HepG2 (cell line): ENCODE results near the gene ALDH16A1. TPM values are rescaled to one million over a fixed set of nuclear protein-coding genes. Genes with fewer than 3 reads are reported as not detected.
A peak's percentile ranks its signal among the peaks of the same experiment; 100 is the strongest.

Experiments used
- CAMTA2 ChIP-seq: sonication (generic); formaldehyde crosslinking; IDR thresholded peaks from 2 replicates; pipeline ENCODE4 v1.4.0; 2020; ENCODE audit warnings: mild to moderate bottlenecking, missing genetic modification reagents, borderline replicate concordance
- CBX1 ChIP-seq: IDR thresholded peaks from one replicate; pipeline ENCODE4 v1.6.1; 2016; ENCODE audit warnings: antibody characterized with exemption, low read depth
- CEBPB ChIP-seq: IDR thresholded peaks from 2 replicates; pipeline ENCODE4 v1.6.1; 2011; ENCODE audit warnings: low read depth, low read length, improper control_type of control experiment, borderline replicate concordance
- EZH2 ChIP-seq: conservative IDR thresholded peaks from 2 replicates; pipeline ENCODE4 v1.6.1; 2012; ENCODE audit warnings: mild to moderate bottlenecking, low read depth, low read length, moderate library complexity
- GATAD1 ChIP-seq: IDR thresholded peaks from 2 replicates; pipeline ENCODE4 v1.6.1; 2016; ENCODE audit warnings: missing genetic modification reagents, missing compliant biosample characterization
- GTF2F1 ChIP-seq: fragments of 150-350 bp; IDR thresholded peaks from 2 replicates; pipeline ENCODE4 v1.6.1; 2014; ENCODE audit warnings: low read length
- HNF4A ChIP-seq: sonication (generic); formaldehyde crosslinking; IDR thresholded peaks from 2 replicates; pipeline ENCODE4 v1.4.0; 2020; ENCODE audit warnings: missing genetic modification reagents
- HNF4G ChIP-seq, 2 experiments: sonication (generic) in 1 of 2; formaldehyde crosslinking in 1 of 2; IDR thresholded peaks; 2 replicates each; pipeline versions ENCODE4 v1.4.0 to v1.6.1; 2011 to 2020; ENCODE audit warnings: borderline replicate concordance in 2 of 2, low read depth in 2 of 2, mild to moderate bottlenecking in 2 of 2, low read length in 1 of 2, missing genetic modification reagents in 1 of 2, moderate library complexity in 1 of 2
- JUNB ChIP-seq: sonication (generic); formaldehyde crosslinking; IDR thresholded peaks from 2 replicates; pipeline ENCODE4 v1.8.0; 2022; ENCODE audit warnings: missing genetic modification reagents, mild to moderate bottlenecking, borderline replicate concordance
- KLF15 ChIP-seq: sonication (generic); formaldehyde crosslinking; IDR thresholded peaks from 2 replicates; pipeline ENCODE4 v1.8.1; 2023; ENCODE audit warnings: borderline replicate concordance, mild to moderate bottlenecking, inconsistent platforms, missing genetic modification reagents, mixed read lengths
- MBD4 ChIP-seq: IDR thresholded peaks from 2 replicates; pipeline ENCODE4 v1.6.1; 2012; ENCODE audit warnings: low read length, inconsistent platforms, borderline replicate concordance
- MED8 ChIP-seq: sonication (generic); formaldehyde crosslinking; IDR thresholded peaks from 2 replicates; pipeline ENCODE4 v1.8.1; 2023; ENCODE audit warnings: mild to moderate bottlenecking, missing genetic modification reagents; ENCODE audit not compliant: insufficient replicate concordance
- MYC ChIP-seq: sonication (generic); formaldehyde crosslinking; IDR thresholded peaks from 2 replicates; pipeline ENCODE4 v1.9.0; 2021; ENCODE audit warnings: missing genetic modification reagents, borderline replicate concordance
- MYPOP ChIP-seq: sonication (generic); formaldehyde crosslinking; IDR thresholded peaks from 2 replicates; pipeline ENCODE4 v1.8.1; 2023; ENCODE audit warnings: mild to moderate bottlenecking, moderate library complexity, missing genetic modification reagents
- MZF1 ChIP-seq: sonication (generic); formaldehyde crosslinking; IDR thresholded peaks from 2 replicates; pipeline ENCODE4 v1.8.1; 2023; ENCODE audit warnings: mild to moderate bottlenecking, missing genetic modification reagents, borderline replicate concordance
- SALL1 ChIP-seq: sonication (generic); formaldehyde crosslinking; IDR thresholded peaks from 2 replicates; pipeline ENCODE4 v1.8.0; 2022; ENCODE audit warnings: mild to moderate bottlenecking, missing genetic modification reagents
- SPEN ChIP-seq: sonication (generic); formaldehyde crosslinking; IDR thresholded peaks from 2 replicates; pipeline ENCODE4 v1.5.1; 2020; ENCODE audit warnings: low read depth, mild to moderate bottlenecking, missing genetic modification reagents
- SRSF4 ChIP-seq: fragments of 200-400 bp; formaldehyde crosslinking; IDR thresholded peaks from one replicate; pipeline ENCODE4 v1.6.1; 2018; ENCODE audit warnings: mild to moderate bottlenecking, low read depth, low read length, moderate library complexity; ENCODE audit not compliant: poor library complexity, severe bottlenecking
- ZFYVE20 ChIP-seq: sonication (generic); formaldehyde crosslinking; IDR thresholded peaks from 2 replicates; pipeline ENCODE4 v1.8.0; 2023; ENCODE audit warnings: low read depth, mild to moderate bottlenecking, moderate library complexity, missing genetic modification reagents, borderline replicate concordance
- ZNF75D ChIP-seq: sonication (generic); formaldehyde crosslinking; IDR thresholded peaks from 2 replicates; pipeline ENCODE4 v1.8.1; 2023; ENCODE audit warnings: missing genetic modification reagents, mild to moderate bottlenecking, borderline replicate concordance
- ZNF784 ChIP-seq: sonication (generic); formaldehyde crosslinking; IDR thresholded peaks from 2 replicates; pipeline ENCODE4 v1.5.1; 2020; ENCODE audit warnings: missing genetic modification reagents, mild to moderate bottlenecking, borderline replicate concordance
- ZSCAN12 ChIP-seq: sonication (generic); formaldehyde crosslinking; IDR thresholded peaks from 2 replicates; pipeline ENCODE4 v1.9.0; 2021; ENCODE audit warnings: mild to moderate bottlenecking, missing genetic modification reagents
- polyA plus RNA-seq, 8 experiments: library from polyadenylated mRNA; depleted of rRNA in 3 of 8; stranded (reverse) in 7 of 8; unstranded in 1 of 8; fragments of >200 nt; fragmentation: Illumina TruSeq in 4 of 8; extraction: Trizol in 4 of 8; gene quantifications; 2 replicates each; pipeline versions ENCODE4 v1.2.1 to v1.2.3, GENCODE V29; 2011 to 2016; ENCODE audit warnings: low read depth in 4 of 8, missing spikeins in 1 of 8, mixed read lengths in 1 of 8; ENCODE audit not compliant: insufficient read depth in 1 of 8
- total RNA-seq, 5 experiments: library from RNA; depleted of rRNA; stranded (reverse); fragments of >200 nt; fragmentation: Illumina TruSeq; extraction: Trizol; gene quantifications; 2 replicates each; pipeline ENCODE4 v1.2.3, GENCODE V29; 2016; ENCODE audit warnings: low read depth in 1 of 5
- TF ChIP-seq, protein P1 (sequence below): sonication (generic); formaldehyde crosslinking; IDR thresholded peaks from 2 replicates; pipeline ENCODE4 v1.8.0; 2022; ENCODE audit warnings: low read depth, missing genetic modification reagents
- TF ChIP-seq, protein P2 (sequence below): sonication (generic); formaldehyde crosslinking; IDR thresholded peaks from 2 replicates; pipeline ENCODE4 v1.5.0; 2020; ENCODE audit warnings: missing genetic modification reagents

Gene ALDH16A1
- total and polyA plus RNA-seq, 2 of the 13 experiments (the other 11 are each of a cell fraction or from before 2014, with no cell fraction given), result 8.4 to 34.9 TPM

- TF ChIP-seq, protein P1, sequence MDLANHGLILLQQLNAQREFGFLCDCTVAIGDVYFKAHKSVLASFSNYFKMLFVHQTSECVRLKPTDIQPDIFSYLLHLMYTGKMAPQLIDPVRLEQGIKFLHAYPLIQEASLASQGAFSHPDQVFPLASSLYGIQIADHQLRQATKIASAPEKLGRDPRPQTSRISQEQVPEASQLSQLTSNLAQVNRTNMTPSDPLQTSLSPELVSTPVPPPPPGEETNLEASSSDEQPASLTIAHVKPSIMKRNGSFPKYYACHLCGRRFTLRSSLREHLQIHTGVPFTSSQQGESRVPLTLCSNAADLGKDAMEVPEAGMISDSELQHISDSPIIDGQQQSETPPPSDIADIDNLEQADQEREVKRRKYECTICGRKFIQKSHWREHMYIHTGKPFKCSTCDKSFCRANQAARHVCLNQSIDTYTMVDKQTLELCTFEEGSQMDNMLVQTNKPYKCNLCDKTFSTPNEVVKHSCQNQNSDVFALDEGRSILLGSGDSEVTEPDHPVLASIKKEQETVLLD (CRISPR knock-in tag), result peak; percentile 78; the same call in 1 of the 2 replicates
- TF ChIP-seq MBD4, result no peak
- TF ChIP-seq ZSCAN12, result no peak
- TF ChIP-seq MZF1, result no peak
- TF ChIP-seq, protein P2, sequence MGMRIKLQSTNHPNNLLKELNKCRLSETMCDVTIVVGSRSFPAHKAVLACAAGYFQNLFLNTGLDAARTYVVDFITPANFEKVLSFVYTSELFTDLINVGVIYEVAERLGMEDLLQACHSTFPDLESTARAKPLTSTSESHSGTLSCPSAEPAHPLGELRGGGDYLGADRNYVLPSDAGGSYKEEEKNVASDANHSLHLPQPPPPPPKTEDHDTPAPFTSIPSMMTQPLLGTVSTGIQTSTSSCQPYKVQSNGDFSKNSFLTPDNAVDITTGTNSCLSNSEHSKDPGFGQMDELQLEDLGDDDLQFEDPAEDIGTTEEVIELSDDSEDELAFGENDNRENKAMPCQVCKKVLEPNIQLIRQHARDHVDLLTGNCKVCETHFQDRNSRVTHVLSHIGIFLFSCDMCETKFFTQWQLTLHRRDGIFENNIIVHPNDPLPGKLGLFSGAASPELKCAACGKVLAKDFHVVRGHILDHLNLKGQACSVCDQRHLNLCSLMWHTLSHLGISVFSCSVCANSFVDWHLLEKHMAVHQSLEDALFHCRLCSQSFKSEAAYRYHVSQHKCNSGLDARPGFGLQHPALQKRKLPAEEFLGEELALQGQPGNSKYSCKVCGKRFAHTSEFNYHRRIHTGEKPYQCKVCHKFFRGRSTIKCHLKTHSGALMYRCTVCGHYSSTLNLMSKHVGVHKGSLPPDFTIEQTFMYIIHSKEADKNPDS, result no peak
- peak; percentile 89 for TF ChIP-seq GATAD1 (CRISPR knock-in tag)
- TF ChIP-seq ZNF75D (CRISPR knock-in tag), result no peak
- TF ChIP-seq JUNB, result no peak
- peak; percentile 72 for TF ChIP-seq SPEN (CRISPR knock-in tag)
- TF ChIP-seq CEBPB, result no peak
- no peak for TF ChIP-seq KLF15 (CRISPR knock-in tag)
- TF ChIP-seq GTF2F1, result no peak; the same call in 1 of the 2 replicates
- peak; percentile 77 for TF ChIP-seq CAMTA2
- TF ChIP-seq SRSF4, result no peak
- TF ChIP-seq MYC (CRISPR knock-in tag), result peak; percentile 67
- TF ChIP-seq ZNF784 (CRISPR knock-in tag), result no peak
- peak; percentile 69 for TF ChIP-seq MED8 (CRISPR knock-in tag)
- 0 out of 2 replicates have a peak, but pooled peaks have one; percentile 44 for TF ChIP-seq ZFYVE20 (CRISPR knock-in tag)
- peak; percentile 35; the same call in 1 of the 2 replicates for TF ChIP-seq HNF4G (IDR thresholded peaks at IDR 0.05; ENCODE audit: borderline replicate concordance, low read depth, low read length)
- TF ChIP-seq HNF4G (CRISPR knock-in tag; IDR thresholded peaks at IDR 0.05; ENCODE audit: borderline replicate concordance, low read depth), result no peak
- no peak; the same call in 1 of the 2 replicates for TF ChIP-seq HNF4A (CRISPR knock-in tag)
- peak; percentile 62; the same call in 1 of the 2 replicates for TF ChIP-seq SALL1 (CRISPR knock-in tag)
- TF ChIP-seq EZH2, result no peak
- peak; percentile 72 for TF ChIP-seq CBX1
- TF ChIP-seq MYPOP (CRISPR knock-in tag), result no peak
Measured at GRCh38 chr19:49453013-49453756, at the start of gene ALDH16A1 (continued).
